GM23338 (cell line): ENCODE results near the gene PSMG4. TPM values are rescaled to one million over a fixed set of nuclear protein-coding genes. Genes with fewer than 3 reads are reported as not detected.

Experiments used
- ATAC-seq: fragments of 200-7000 bp; cut with Tn5 transposase; 3 replicates; pipeline ENCODE4 v1.9.1; 2020
- DNase-seq: peaks from one replicate; pipeline ENCODE4 v3.0.0-alpha.2; 2015; ENCODE audit warnings: low spot score
- H2AFZ ChIP-seq: fragments of 200-600 bp; sonication (generic); 2 replicates; pipeline ENCODE4 v1.8.0; 2016; ENCODE audit warnings: antibody characterized with exemption, mild to moderate bottlenecking, moderate library complexity
- H3F3A ChIP-seq: fragments of 200-600 bp; sonication (generic); replicated peaks from 2 replicates; pipeline ENCODE4 v1.8.0; 2017; ENCODE audit warnings: antibody characterized with exemption, mixed run types, low read depth
- H3K27ac ChIP-seq: fragments of 200-600 bp; sonication (generic); 2 replicates; pipeline ENCODE4 v1.6.1; 2016; ENCODE audit warnings: low read depth
- H3K27me3 ChIP-seq: fragments of 200-600 bp; sonication (generic); 2 replicates; pipeline ENCODE4 v1.8.0; 2016; ENCODE audit warnings: mild to moderate bottlenecking, mixed run types, moderate library complexity; ENCODE audit not compliant: insufficient read depth
- H3K36me3 ChIP-seq: fragments of 200-600 bp; sonication (generic); 2 replicates; pipeline ENCODE4 v1.8.0; 2016; ENCODE audit warnings: mild to moderate bottlenecking; ENCODE audit not compliant: insufficient read depth
- H3K4me1 ChIP-seq: fragments of 200-600 bp; sonication (generic); 2 replicates; pipeline ENCODE4 v1.8.0; 2016; ENCODE audit warnings: mild to moderate bottlenecking, moderate library complexity; ENCODE audit not compliant: insufficient read depth
- H3K4me2 ChIP-seq: fragments of 200-600 bp; sonication (generic); 2 replicates; pipeline ENCODE4 v1.7.1; 2017; ENCODE audit warnings: mixed run types
- H3K4me3 ChIP-seq: fragments of 200-600 bp; sonication (generic); 2 replicates; pipeline ENCODE4 v1.6.1; 2016; ENCODE audit warnings: mixed run types
- H3K79me2 ChIP-seq: fragments of 200-600 bp; sonication (generic); replicated peaks from 2 replicates; pipeline ENCODE4 v1.8.0; 2017; ENCODE audit warnings: mild to moderate bottlenecking; ENCODE audit not compliant: insufficient read depth
- H3K9me2 ChIP-seq: fragments of 200-600 bp; sonication (generic); 2 replicates; pipeline ENCODE4 v1.8.0; 2017; ENCODE audit not compliant: insufficient read depth
- H4K20me1 ChIP-seq: fragments of 200-600 bp; sonication (generic); replicated peaks from 2 replicates; pipeline ENCODE4 v1.8.0; 2017; ENCODE audit warnings: mild to moderate bottlenecking; ENCODE audit not compliant: insufficient read depth
- H3K27ac Mint-ChIP-seq: 2 replicates; pipeline ENCODE4 v1.8.0; 2020; ENCODE audit warnings: inconsistent platforms, mild to moderate bottlenecking, moderate library complexity, mixed read lengths
- H3K27me3 Mint-ChIP-seq: 3 replicates; pipeline ENCODE4 v1.8.0; 2022; ENCODE audit warnings: low read depth, mild to moderate bottlenecking, moderate library complexity, mixed read lengths, inconsistent platforms; ENCODE audit not compliant: insufficient read depth, poor library complexity
- H3K36me3 Mint-ChIP-seq: 3 replicates; pipeline ENCODE4 v1.8.0; 2021; ENCODE audit warnings: low read depth, mild to moderate bottlenecking, inconsistent platforms, moderate library complexity, mixed read lengths
- H3K4me1 Mint-ChIP-seq: 3 replicates; pipeline ENCODE4 v1.8.0; 2020; ENCODE audit warnings: mild to moderate bottlenecking, inconsistent platforms, mixed read lengths
- H3K4me3 Mint-ChIP-seq: 3 replicates; pipeline ENCODE4 v1.8.0; 2021; ENCODE audit warnings: moderate library complexity, mild to moderate bottlenecking, inconsistent platforms, mixed read lengths
- H3K9me3 Mint-ChIP-seq: 3 replicates; pipeline ENCODE4 v1.8.0; 2020; ENCODE audit warnings: moderate library complexity, mild to moderate bottlenecking, inconsistent platforms, mixed read lengths
- CREB1 ChIP-seq: fragments of 250-450 bp; sonication (Bioruptor Pico); IDR thresholded peaks from 2 replicates; pipeline ENCODE4 v1.5.0; 2020; ENCODE audit warnings: low read depth, mild to moderate bottlenecking, moderate library complexity
- CTCF ChIP-seq, 2 experiments: fragments of 200-600 bp in 1 of 2; sonication (generic) in 1 of 2; conservative IDR thresholded peaks; 2 replicates each; pipeline versions ENCODE4 v1.5.1 to v1.6.1; 2016 to 2017; ENCODE audit warnings: antibody characterized with exemption in 2 of 2, low read depth in 2 of 2, mild to moderate bottlenecking in 2 of 2, moderate library complexity in 1 of 2
- JUNB ChIP-seq: IDR thresholded peaks from one replicate; pipeline ENCODE4 v1.6.1; 2016; ENCODE audit warnings: antibody characterized with exemption; ENCODE audit not compliant: unreplicated experiment
- NANOG ChIP-seq: IDR thresholded peaks from 2 replicates; pipeline ENCODE4 v1.6.1; 2016; ENCODE audit warnings: antibody characterized with exemption, borderline replicate concordance
- POLR2AphosphoS5 ChIP-seq: IDR thresholded peaks from 2 replicates; pipeline ENCODE4 v1.6.1; 2016; ENCODE audit warnings: antibody characterized with exemption, low read depth
- REST ChIP-seq: IDR thresholded peaks from one replicate; pipeline ENCODE4 v1.6.1; 2018; ENCODE audit warnings: antibody characterized with exemption; ENCODE audit not compliant: unreplicated experiment
- STAT1 ChIP-seq: IDR thresholded peaks from one replicate; pipeline ENCODE4 v1.6.1; 2016; ENCODE audit warnings: antibody characterized with exemption; ENCODE audit not compliant: unreplicated experiment
- ZNF114 ChIP-seq: fragments of 250-450 bp; sonication (Bioruptor Pico); IDR thresholded peaks from 2 replicates; pipeline ENCODE4 v1.5.0; 2020; ENCODE audit warnings: mild to moderate bottlenecking, moderate library complexity
- ZNF462 ChIP-seq: fragments of 250-450 bp; sonication (Bioruptor Pico); IDR thresholded peaks from 2 replicates; pipeline ENCODE4 v1.5.0; 2020; ENCODE audit warnings: mild to moderate bottlenecking, moderate library complexity
- polyA plus RNA-seq: library from polyadenylated mRNA; unstranded; fragments of >200 nt; fragmentation: Nextera tagmentation; extraction: Ambion mirVana; gene quantifications from 2 replicates; pipeline ENCODE4 v1.2.1, GENCODE V29; 2016
- total RNA-seq: library from RNA; depleted of rRNA; stranded (reverse); fragments of >200 nt; shearing (Covaris generic); gene quantifications from 2 replicates; pipeline ENCODE4 v1.2.3, GENCODE V29; 2014

Gene PSMG4
- total and polyA plus RNA-seq, 2 experiments from 2014 or later = 37.2 to 168 TPM

- TF ChIP-seq CTCF (conservative IDR thresholded peaks at IDR 0.05; ENCODE audit: low read depth in 2 of 2) = no peak
- no peak for TF ChIP-seq NANOG
- TF ChIP-seq STAT1 = no peak
- TF ChIP-seq ZNF114 (CRISPR knock-in tag) = no peak
- TF ChIP-seq JUNB = no peak
- TF ChIP-seq REST = no peak
- no peak for TF ChIP-seq CREB1 (CRISPR knock-in tag)
- TF ChIP-seq POLR2AphosphoS5 = no peak
Measured at GRCh38 chr6:3247255-3248146, 11.2 kb upstream of the PSMG4 start (continued).

GRCh38 chr6:3249821-3250220, 8.9 kb upstream of the PSMG4 start:
- peaks cover 8% of the 10 kb centered on the region for H3K9me3 Mint-ChIP-seq
- H3K27me3 Mint-ChIP-seq = peaks cover 8% of the 10 kb centered on the region
- Histone ChIP-seq H3K9me2 (no peaks in the 10 kb centered on the region), H3K4me2 (no peak overlapping the region), H2AFZ (no peak overlapping the region), H3K4me3 (no peak overlapping the region), H3F3A (0 out of 2 replicates have a peak, but pooled peaks cover 7% of the 10 kb centered on the region), H3K27ac (no peak overlapping the region), H4K20me1 (no peaks in the 10 kb centered on the region), H3K36me3 (no peaks in the 10 kb centered on the region), H3K4me1 (peaks cover 9% of the 10 kb centered on the region; the same call in 1 of the 2 replicates), H3K27me3 (no peaks in the 10 kb centered on the region), H3K79me2 (no peaks in the 10 kb centered on the region)
- ATAC-seq (no peak), DNase-seq (no peak)
- no peak overlapping the region for H3K27ac Mint-ChIP-seq
- peaks cover 24% of the 10 kb centered on the region for H3K4me1 Mint-ChIP-seq
- peaks cover 10% of the 10 kb centered on the region for H3K36me3 Mint-ChIP-seq
- H3K4me3 Mint-ChIP-seq = no peak overlapping the region
- no peak for TF ChIP-seq ZNF462
- no peak for TF ChIP-seq REST
